CD4-positive, alpha-beta T cell (primary cell): Measurements from ENCODE around the gene ARF4. TPM values are rescaled to one million over a fixed set of nuclear protein-coding genes. Genes with fewer than 3 reads are reported as not detected.

Experiments used
- ATAC-seq: fragments of 200-7000 bp; cut with Tn5 transposase; one replicate; pipeline ENCODE4 v1.10.0; 2022; ENCODE audit warnings: mild to moderate bottlenecking; ENCODE audit not compliant: poor library complexity
- CTCF ChIA-PET: fragments of 350-600 bp; sonication (Branson Sonifier 250); formaldehyde crosslinking; loops from one replicate; lab custom pipeline; 2021; ENCODE audit warnings: antibody characterized with exemption, inconsistent platforms; lab: Charles Lee
- POLR2A ChIA-PET: fragments of 350-600 bp; sonication (Branson Sonifier 250); formaldehyde crosslinking; loops from one replicate; lab custom pipeline; 2021; ENCODE audit warnings: antibody characterized with exemption, inconsistent platforms; lab: Charles Lee
- DNase-seq, 14 experiments: peaks; one replicate each; pipeline ENCODE4 v3.0.0-alpha.2; 2013 to 2020; ENCODE audit warnings: mixed read lengths in 2 of 14
- H3K27ac ChIP-seq, 2 donors: one replicate each; pipeline versions ENCODE4 v1.5.1 to v1.7.0; 2013; ENCODE audit warnings: low read length in 2 of 2, low read depth in 1 of 2, mild to moderate bottlenecking in 1 of 2
- H3K27me3 ChIP-seq, 2 experiments: 1 replicate in 1 of 2; 2 replicates in 1 of 2; pipeline versions ENCODE4 v1.6.1 to v1.7.0; 2013; ENCODE audit warnings: low read length in 2 of 2, control low read depth in 1 of 2, mild to moderate bottlenecking in 1 of 2, moderate library complexity in 1 of 2; ENCODE audit not compliant: insufficient read depth in 2 of 2, control insufficient read depth in 1 of 2
- H3K36me3 ChIP-seq: one replicate; pipeline ENCODE4 v1.6.1; 2013; ENCODE audit warnings: low read length, control low read depth; ENCODE audit not compliant: insufficient read depth
- H3K4me1 ChIP-seq: one replicate; pipeline ENCODE4 v1.6.1; 2013; ENCODE audit warnings: low read length, control low read depth; ENCODE audit not compliant: insufficient read depth
- H3K4me3 ChIP-seq: one replicate; pipeline ENCODE4 v1.5.1; 2013; ENCODE audit warnings: mild to moderate bottlenecking, low read length, moderate library complexity
- H3K9me3 ChIP-seq, 2 experiments: 1 replicate in 1 of 2; 2 replicates in 1 of 2; pipeline versions ENCODE4 v1.6.1 to v1.7.0; 2013; ENCODE audit warnings: low read length in 2 of 2, mild to moderate bottlenecking in 2 of 2, control low read depth in 1 of 2, moderate library complexity in 1 of 2; ENCODE audit not compliant: control insufficient read depth in 1 of 2, insufficient read depth in 1 of 2
- H3K27ac Mint-ChIP-seq: one replicate; pipeline ENCODE4 v1.8.0; 2020; ENCODE audit warnings: mixed read lengths
- H3K27me3 Mint-ChIP-seq: one replicate; pipeline ENCODE4 v1.8.0; 2021; ENCODE audit warnings: mixed read lengths
- H3K36me3 Mint-ChIP-seq: one replicate; pipeline ENCODE4 v1.8.0; 2021; ENCODE audit warnings: low read depth, mixed read lengths
- H3K4me1 Mint-ChIP-seq: one replicate; pipeline ENCODE4 v1.8.0; 2021; ENCODE audit warnings: low read depth, mixed read lengths
- H3K4me3 Mint-ChIP-seq: one replicate; pipeline ENCODE4 v1.8.0; 2020; ENCODE audit warnings: mild to moderate bottlenecking, mixed read lengths
- H3K9me3 Mint-ChIP-seq: one replicate; pipeline ENCODE4 v1.8.0; 2020; ENCODE audit warnings: mixed read lengths
- intact Hi-C, 2 experiments: fragments of 100-400 bp; cut with DNase I in 1 of 2; cut with micrococcal nuclease in 1 of 2; formaldehyde crosslinking; loops; one replicate each; pipeline versions ENCODE4 v1.15.1 to v1.9.0; 2023 to 2025; cut with DNase I, micrococcal nuclease
- total RNA-seq, 174 experiments: library from RNA in 2 of 174; stranded (reverse) in 2 of 174; gene quantifications; one replicate each; pipeline ENCODE4 v1.2.3 and lab custom pipeline; 2021 to 2026
- TF ChIP-seq, protein P1 (sequence below): fragments of 200-600 bp; IDR thresholded peaks from one replicate; pipeline ENCODE4 v1.8.0; 2022; ENCODE audit warnings: antibody characterized with exemption, mild to moderate bottlenecking

ARF4 gene
- total RNA-seq, 2 experiments from 2014 or later = 56.7 to 59.9 TPM

- H3K4me1 ChIP-seq = no peaks in the 10 kb centered on the region
- Mint-ChIP-seq H3K9me3 (no peaks in the 10 kb centered on the region), H3K27me3 (no peaks in the 10 kb centered on the region), H3K27ac (no peak overlapping the region), H3K4me1 (peaks cover 25% of the 10 kb centered on the region), H3K36me3 (peaks cover 80% of the 10 kb centered on the region), H3K4me3 (no peak overlapping the region)
- H3K4me3 ChIP-seq = no peak overlapping the region
- no peaks in the 10 kb centered on the region for H3K9me3 ChIP-seq
- ChIA-PET CTCF (no interaction called here), POLR2A (no interaction called here)
- H3K27ac ChIP-seq = no peak overlapping the region
- TF ChIP-seq, protein P1, sequence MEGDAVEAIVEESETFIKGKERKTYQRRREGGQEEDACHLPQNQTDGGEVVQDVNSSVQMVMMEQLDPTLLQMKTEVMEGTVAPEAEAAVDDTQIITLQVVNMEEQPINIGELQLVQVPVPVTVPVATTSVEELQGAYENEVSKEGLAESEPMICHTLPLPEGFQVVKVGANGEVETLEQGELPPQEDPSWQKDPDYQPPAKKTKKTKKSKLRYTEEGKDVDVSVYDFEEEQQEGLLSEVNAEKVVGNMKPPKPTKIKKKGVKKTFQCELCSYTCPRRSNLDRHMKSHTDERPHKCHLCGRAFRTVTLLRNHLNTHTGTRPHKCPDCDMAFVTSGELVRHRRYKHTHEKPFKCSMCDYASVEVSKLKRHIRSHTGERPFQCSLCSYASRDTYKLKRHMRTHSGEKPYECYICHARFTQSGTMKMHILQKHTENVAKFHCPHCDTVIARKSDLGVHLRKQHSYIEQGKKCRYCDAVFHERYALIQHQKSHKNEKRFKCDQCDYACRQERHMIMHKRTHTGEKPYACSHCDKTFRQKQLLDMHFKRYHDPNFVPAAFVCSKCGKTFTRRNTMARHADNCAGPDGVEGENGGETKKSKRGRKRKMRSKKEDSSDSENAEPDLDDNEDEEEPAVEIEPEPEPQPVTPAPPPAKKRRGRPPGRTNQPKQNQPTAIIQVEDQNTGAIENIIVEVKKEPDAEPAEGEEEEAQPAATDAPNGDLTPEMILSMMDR = no peak
- DNase-seq (no peak), ATAC-seq (no peak)
- H3K36me3 ChIP-seq = peaks cover 70% of the 10 kb centered on the region
- intact Hi-C loops = no loop called here
- no peaks in the 10 kb centered on the region for H3K27me3 ChIP-seq
Measured at GRCh38 chr3:57577801-57578200, 19.3 kb downstream of the ARF4 start.

DNA sequence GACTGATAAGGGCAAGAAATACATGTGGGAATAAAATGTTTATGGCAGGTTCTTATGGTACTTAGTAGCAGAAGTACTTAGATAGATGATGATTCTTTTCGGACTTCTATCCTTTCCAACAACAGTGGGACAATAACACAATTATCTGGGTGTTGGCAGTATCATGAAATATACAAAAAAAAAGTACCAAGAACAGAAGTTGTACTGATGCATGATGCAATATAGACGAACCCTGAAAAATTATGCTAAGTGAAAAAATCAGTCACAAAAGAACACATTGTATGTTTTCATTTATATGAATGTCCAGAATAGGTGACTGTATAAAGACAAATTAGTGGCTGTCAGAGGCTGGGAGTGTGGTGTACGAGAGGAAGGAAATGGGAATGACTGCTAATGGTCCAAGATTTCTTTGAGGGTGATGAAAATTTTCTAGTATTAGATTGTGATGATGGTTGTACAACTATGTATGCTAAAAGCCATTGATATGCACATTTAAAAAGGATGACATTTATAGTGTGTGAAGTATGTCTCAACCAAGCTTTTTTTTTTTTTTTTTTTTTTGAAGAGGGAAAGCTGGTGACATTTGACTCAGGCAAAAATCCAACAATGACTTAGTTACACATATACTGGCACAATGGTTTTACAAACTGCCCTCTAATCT is 21.0 kb downstream of the ARF4 start:
- ATAC-seq (no peak), DNase-seq (no peak)
- no peak overlapping the region for H3K4me3 ChIP-seq
- Mint-ChIP-seq H3K4me3 (no peak overlapping the region), H3K27me3 (no peaks in the 10 kb centered on the region), H3K9me3 (no peaks in the 10 kb centered on the region), H3K4me1 (peaks cover 22% of the 10 kb centered on the region), H3K27ac (peak overlapping the region; percentile 37), H3K36me3 (peaks cover 85% of the 10 kb centered on the region)
- H3K27me3 ChIP-seq = no peaks in the 10 kb centered on the region
- TF ChIP-seq, protein P1 = no peak
- POLR2A ChIA-PET = interaction anchor here (1.0 kb wide), 1 partner anchor 20 kb away, joined by 5 read pairs; no protein-coding TSS in a partner anchor
- no peaks in the 10 kb centered on the region for H3K4me1 ChIP-seq
- H3K9me3 ChIP-seq = no peaks in the 10 kb centered on the region
- CTCF ChIA-PET = no interaction called here
- H3K27ac ChIP-seq = no peak overlapping the region
- intact Hi-C loops = no loop called here
- H3K36me3 ChIP-seq = peaks cover 69% of the 10 kb centered on the region

DNA sequence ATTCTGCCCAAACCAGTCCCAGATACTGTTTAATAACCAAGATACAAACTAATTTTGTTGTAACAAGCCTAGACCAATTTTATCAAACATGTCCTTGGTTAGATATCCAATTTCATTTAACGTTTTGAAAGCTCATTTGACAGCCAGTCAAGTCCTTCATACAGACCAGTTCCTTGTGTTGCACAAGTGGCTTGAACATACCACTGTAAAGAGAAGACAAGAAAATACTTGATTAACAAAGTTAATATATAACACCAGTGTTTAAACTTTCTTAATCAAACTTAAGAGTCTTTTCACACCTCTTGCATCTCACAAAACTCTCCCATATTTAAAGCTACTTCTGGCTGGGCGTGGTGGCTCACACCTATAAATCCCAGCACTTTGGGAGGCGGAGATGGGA is 25.0 kb downstream of the ARF4 start:
- CTCF ChIA-PET = no interaction called here
- Mint-ChIP-seq H3K36me3 (peaks cover 88% of the 10 kb centered on the region), H3K27ac (no peak overlapping the region), H3K4me1 (peaks cover 15% of the 10 kb centered on the region), H3K27me3 (no peaks in the 10 kb centered on the region), H3K9me3 (no peaks in the 10 kb centered on the region), H3K4me3 (no peak overlapping the region)
- H3K27ac ChIP-seq = no peak overlapping the region
- H3K36me3 ChIP-seq = peaks cover 51% of the 10 kb centered on the region
- intact Hi-C loops = no loop called here
- ATAC-seq (no peak), DNase-seq (no peak)
- H3K27me3 ChIP-seq = no peaks in the 10 kb centered on the region
- POLR2A ChIA-PET = interaction anchor here (0.9 to 1.0 kb wide), 2 partner anchors 16 to 25 kb away, joined by 3 to 6 read pairs; partner anchors contain the start of genes ARF4 and PDE12
- H3K4me1 ChIP-seq = no peaks in the 10 kb centered on the region
- TF ChIP-seq, protein P1 = no peak
- H3K4me3 ChIP-seq = no peak overlapping the region
- no peaks in the 10 kb centered on the region for H3K9me3 ChIP-seq
